Activated CD8-positive, alpha-beta memory T cell treated with anti-CD3 and anti-CD28 coated beads, Interleukin-2, amount 50 U/mL, for 48 hours (primary cell): ENCODE data around the gene SMARCA2.
A peak's percentile ranks its signal among the peaks of the same experiment; 100 is the strongest.

Source experiments
- DNase-seq: peaks from one replicate; pipeline ENCODE4 v3.0.0-alpha.2; 2020

Gene SMARCA2

DNA sequence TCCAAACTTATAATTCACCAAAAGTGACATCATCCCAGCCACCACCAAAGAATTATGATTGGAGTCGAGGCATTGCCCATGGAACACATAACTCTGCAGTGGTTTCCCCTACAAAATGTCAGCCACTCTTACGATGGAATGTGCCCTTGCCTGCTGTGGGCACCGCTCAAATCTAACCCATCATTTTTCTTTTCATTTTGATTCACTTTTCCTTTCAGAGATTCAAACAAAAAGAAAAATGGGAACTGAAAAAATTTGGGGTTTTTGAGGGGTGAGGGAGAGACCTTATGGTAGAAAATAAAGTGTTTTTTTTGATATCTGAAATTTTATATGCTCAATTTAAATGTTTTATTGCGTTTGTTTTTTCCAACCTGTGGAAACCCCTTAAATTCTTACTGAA, 28.1 kb downstream of the SMARCA2 start:
- DNase-seq: no peak

DNA sequence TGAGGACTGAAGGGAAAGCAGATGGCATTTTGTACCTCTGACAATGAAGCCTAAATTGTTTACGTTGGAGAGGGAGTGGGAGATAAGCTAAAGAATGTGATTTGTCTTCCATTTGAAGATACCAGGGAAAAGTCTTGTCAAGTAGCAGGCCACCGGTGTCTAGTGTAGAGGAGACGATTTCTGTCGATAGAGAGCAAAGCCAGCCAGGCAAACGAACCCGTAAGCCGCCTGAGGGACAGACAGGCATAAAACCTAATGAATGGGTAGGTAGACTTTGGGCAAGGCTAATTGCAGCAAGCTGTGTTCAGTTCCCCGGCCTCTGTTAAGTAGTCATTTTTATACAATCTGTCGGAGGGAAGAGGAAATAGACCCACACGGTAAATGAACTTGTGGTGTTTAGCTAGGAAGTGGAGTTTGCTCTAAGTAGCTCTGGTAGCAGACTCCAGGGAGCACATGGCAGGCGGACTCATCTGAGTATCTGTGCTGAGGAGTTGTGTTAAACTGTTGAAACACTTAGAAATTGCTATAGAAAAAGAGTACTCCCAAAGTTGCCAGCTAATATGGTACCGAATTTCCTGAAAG, 28.8 kb downstream of the SMARCA2 start:
- DNase-seq: no peak

DNA sequence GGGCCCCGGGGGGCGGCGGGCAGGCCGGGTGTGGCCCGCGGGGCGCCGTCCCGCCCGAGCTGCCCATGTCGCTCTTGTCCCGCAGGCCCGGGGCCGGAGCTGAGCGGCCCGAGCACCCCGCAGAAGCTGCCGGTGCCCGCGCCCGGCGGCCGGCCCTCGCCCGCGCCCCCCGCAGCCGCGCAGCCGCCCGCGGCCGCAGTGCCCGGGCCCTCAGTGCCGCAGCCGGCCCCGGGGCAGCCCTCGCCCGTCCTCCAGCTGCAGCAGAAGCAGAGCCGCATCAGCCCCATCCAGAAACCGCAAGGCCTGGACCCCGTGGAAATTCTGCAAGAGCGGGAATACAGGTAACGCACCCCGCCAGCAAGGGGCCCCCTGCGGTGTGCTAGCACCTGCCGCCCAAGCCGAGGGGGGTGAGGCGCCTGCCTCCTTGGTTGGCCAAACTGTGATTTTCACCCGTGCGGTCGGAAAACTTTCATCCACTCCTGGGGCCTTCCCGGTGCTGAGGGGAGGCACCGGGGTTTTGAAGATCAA, 32.1 kb downstream of the SMARCA2 start:
- no peak for DNase-seq

DNA sequence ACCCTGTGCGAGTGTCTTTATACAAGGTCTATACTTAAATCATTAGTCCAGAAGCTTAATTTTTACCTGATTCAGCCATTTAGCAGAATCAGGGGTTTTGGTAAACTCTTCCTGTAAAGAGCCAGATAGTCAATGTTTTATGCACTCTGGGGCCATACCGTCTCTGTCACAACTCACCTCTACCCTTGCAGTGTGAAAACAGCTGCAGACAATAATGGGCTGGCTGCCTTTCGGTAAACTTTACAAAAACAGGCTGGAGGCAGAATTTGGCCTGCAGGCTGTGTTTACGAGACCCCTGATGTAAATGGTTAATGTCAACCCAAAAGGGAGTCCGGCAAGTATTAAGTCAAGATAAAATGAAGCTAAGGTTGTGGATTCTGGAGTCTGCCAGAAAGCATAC, 32.8 kb downstream of the SMARCA2 start:
- DNase-seq: no peak

DNA sequence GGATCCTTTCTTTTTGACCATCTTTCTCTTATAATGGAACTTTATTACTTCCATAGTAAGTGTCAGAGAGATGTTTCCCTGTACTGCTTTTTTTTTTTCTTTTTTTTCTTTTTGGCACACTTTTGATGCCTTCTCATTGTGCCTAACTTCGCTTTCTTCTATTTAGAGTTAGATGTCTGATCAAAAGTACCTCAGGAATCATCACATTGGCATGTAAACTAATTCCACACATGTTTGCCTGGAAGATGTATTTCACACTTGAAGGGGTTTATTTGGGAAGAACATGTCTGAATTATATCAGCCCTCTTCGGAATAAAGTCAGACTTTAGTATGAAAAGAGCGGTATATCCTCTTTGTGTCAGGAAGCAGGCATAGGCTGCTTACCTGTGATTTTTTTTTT, 35.1 kb downstream of the SMARCA2 start:
- no peak for DNase-seq

DNA sequence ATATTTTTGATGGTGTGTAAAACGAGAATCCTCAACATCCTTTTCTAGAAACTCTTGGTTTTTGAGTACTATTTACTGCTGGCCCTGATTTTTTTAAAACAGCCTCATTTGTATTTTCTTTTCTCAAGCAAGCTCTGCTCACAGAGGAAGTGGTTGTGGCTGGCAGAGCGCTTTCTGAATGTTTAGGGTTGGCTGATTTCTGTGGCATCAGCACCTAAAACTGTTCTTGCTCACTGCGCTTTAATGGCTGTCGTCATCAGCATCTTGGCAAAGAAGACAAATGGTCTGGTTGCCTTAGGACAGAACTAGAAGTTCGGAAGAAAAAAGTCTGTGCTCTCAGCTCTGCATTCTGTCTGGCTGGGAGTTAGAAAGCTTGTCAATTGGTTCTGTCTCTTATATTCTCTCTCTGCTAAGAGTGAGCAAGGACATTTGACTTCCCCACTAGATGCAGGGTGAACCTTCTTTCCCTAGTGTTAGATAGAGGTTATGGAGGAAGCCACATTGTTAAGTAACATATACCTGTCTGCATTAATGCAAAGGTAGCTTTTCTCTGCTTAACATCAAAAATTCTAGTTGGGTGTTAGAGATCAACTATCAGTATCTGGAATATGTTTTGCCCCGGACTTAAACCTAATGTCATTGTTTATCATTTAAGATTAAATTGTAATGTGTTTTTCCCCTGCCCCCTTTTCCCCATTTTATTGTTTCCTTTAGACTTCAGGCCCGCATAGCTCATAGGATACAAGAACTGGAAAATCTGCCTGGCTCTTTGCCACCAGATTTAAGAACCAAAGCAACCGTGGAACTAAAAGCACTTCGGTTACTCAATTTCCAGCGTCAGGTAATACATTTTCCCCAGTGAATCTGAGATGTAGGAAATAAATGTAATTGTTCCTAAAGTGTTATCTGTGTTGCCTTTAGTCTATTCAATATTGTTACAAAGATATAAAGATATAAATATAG, 39.0 kb downstream of the SMARCA2 start:
- DNase-seq: peak; percentile 63

DNA sequence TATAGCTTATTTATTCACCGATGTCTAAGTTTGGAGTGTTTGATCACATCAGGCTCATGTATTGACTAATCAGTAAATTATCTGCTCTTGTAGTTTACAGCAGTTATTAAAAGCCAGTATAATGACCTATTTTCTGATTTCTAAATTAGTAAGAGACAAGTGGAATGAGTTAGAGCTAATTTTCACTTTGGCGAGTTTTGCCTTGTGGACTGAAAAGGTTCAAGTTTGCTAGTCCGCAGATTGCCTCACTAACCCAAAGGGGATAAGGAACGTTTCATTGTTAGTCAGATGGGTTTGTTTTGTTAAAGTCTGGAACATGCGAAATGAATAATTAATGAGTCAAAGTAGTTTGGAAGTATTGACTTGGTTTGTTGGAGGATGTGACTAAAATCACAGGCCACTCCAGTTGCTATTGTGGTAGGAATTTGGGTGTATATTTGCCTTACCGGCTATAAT, 40.1 kb downstream of the SMARCA2 start:
- DNase-seq: no peak

DNA sequence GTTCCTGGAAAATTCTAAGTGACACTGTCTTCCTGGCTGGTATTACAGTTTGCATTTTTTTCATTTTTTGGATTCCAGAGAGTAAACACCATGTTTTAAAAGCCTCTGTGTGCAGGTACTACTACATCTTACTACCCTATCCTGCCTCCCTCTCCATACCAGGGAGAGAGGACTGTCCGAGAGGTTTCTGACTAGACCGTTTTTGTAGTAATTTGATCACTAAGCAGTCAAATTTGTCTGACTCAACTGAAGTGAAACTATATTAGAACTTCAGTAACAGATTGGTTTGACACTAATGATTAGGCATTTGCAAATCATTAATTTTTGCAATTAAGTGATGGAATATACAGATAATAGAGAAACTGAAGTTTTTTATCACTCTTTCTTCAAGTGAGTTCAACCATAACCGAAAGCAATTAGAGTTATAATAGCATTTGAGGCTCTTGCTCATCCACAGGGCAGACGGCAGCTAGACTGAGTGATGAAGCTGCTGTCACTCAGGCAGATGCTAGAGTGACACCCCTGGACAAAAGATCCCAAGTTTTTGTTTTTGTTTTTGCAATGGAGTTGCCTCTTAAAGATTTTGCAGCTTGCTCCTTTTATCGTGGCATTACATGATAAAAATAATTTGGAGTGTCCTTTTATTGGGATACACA, 44.3 kb downstream of the SMARCA2 start:
- no peak for DNase-seq

DNA sequence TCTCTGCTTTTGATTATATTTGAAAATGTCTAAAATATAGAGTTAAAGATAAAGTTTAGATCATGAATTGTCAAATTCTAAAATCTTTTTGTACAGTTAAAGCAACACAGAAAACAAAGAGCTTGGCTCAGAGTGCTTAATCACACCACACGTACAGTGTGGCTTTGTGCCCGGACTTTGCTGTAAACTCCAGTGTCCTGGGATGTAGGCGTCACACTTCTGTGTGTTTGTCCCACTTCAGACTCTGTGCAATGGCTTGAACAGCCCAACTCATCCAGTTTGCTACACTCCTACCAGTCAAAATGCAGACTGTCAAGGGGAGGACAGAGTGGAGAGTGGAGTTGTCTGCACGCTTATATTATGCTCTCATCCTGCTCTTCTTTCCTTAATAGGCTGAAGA, 45.3 kb downstream of the SMARCA2 start:
- DNase-seq: no peak

DNA sequence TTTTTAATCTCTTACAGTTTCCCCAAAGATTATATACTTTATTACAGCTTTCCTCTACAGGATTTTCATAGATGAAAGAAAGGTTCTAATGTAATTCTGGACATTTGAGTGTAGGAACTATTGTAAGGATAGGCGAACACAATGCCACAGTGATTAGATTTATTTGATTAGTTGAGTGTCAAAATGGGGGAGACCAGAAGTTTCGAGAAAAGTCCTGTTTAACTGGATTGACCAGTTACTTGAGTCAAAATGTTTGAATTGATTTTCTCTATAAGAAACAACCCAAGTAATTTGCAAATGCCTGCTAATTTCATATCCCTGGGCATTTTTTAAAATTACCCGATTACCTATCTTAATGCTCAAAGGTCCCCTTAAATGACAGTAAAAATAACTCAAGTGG, 50.6 kb downstream of the SMARCA2 start:
- DNase-seq: no peak

DNA sequence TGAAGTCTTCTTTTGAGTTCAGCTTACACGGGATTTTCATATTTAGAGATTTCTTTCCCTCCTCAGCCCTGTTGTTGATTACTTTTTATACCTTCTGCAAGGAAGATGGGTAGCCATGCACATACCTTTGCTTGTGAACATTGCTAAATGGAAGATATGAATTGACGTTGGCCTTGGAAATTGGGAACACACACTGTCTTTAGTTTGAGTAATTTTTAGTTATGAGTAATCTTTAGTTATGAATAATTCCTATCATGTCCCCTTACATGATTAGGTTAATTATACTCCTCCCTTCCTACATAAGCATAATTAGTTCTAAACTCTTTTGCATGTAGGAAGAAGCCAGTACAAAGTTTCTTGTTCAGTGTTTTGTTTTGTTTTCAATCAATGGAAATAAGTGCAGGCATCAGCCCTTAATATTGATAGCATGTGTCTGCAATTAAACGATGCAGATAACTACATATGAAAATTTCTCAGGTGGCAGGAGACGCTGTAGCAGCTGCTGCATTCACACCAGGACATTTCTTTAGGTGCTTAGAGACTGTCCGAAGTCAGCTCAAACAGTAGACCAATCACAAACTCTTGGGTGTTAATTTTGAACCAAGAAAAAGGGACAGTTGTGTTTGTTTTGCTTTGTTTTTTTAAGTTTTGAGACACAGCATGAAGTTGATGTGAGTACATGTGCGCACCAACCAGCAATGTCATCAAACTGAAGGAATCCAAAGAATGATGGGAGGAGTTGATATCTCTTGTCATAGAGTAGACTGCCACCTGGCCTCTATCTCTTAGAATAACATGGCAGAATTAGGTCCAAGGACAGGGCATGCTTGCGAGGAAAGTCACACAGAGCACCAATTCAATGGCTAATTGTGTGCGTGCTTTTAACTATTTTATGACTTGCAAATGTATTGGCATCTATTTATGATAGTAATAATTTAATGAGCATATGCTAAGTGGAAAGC, 51.4 kb downstream of the SMARCA2 start:
- DNase-seq: no peak

DNA sequence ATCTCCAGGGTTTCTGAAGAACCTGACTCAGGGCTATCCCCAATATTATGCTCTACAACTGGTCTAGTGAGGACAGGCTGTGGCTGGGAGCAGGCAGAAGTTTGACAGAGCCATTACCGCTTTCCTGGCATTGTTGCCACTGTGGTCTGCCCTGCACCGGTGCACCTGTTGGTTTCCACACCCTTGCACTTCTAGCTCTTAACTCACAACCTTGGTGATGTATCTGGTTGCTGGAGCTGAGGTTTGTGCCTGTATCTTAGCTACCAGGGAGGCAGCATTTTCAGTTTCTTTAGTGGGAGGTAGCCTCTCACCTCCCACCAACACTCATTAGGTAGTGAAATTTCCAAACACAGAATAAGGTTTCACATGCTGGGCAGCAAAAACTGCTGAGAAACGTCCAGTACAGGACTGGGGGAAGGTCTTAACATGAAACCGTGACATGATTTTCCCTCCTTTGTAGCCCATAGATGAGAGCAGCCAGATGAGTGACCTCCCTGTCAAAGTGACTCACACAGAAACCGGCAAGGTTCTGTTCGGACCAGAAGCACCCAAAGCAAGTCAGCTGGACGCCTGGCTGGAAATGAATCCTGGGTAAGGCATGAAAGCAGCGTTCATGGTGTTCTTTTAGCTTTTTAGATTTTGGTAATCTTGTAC, 57.7 kb downstream of the SMARCA2 start:
- no peak for DNase-seq

DNA sequence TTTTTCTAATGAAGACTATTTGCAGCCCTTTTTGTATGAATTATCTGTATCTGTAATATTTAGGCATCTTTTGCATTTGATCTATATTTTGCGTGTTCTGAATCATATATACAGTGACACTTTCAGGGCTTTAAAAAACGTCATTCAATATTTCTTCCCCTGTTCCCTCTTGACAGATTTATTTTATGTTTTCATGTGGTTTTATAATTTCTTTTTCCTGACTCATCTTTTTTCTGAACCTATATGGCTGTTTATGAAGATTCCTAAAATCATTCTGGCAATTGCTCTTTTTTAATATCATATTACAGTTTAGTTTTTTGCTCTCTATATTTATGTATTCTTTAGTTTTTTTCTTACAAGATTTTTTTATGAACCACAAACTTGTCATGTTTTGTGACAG, 67.6 kb downstream of the SMARCA2 start:
- DNase-seq: no peak

DNA sequence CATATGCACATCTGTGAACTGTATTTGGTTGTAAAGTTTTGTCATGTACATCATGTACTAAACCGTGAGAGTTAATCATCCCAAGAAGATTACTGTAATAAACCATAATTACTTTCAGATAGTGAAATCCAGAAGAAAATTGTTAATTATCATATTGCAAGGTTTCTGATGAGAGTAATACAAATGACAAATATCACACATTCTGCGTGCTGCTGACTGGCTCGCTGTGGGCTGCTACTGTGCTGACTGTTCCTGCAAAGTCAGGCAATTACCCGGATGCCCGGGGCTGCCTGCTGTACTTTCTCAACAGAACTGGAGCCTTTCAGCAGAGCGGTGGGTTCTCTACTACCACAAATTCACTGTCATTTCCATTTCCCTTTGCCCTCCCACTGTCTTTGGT, 68.3 kb downstream of the SMARCA2 start:
- DNase-seq: no peak

DNA sequence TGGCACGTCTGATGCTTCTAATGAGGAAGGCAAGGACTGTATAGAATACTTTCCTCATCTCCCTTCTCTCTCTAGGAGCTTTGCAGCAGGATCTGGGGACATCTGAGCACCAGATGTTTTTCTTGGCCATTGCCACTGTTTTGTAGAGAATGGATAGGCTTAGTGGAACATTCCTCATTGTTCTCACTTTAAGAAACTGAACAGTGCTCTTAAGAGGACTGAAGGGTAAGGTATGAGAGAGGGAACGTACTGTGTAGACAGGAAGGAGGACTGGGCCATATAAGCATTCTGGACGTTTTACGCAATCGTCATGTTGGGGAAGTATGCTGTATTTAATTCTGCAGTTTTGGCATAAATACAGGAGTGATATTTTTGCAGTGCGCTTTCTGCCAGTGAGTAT, 70.6 kb downstream of the SMARCA2 start:
- DNase-seq: no peak

DNA sequence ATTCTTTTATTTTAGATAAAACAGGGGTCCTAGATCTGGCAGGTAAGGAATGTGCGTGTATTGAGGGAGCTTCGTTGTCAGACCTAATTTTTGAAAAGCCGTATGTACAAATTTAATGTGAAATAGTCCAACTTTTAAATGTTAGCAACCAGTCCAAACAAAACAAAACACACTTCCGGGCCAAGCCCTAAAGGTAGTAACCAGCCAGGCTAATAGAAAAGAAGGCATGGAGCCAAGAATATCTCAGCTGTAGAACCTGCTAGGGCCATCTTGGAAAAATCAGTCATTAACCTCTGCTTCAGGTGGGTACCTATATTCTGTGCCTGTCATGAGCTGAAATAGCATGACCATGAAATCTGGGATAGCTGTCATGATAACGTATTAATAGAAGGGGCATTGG, 71.0 kb downstream of the SMARCA2 start:
- DNase-seq: no peak

DNA sequence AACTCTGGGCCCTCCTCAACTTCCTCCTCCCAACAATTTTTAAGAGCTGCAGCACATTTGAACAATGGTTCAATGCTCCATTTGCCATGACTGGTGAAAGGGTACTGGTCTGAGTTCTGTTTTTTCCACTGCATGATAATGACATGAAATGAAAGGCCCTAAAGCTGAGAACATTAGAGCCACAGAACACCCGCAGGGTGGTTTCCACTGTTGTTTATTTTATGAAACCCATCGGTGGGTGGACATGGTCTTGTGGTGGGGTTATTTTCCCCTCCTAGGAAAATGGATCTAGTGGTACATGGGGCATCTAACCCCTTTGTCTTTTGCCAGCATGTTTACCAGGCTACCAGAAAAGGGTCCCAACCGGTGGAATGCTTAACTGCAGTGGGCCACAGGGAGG, 71.8 kb downstream of the SMARCA2 start:
- DNase-seq: no peak

DNA sequence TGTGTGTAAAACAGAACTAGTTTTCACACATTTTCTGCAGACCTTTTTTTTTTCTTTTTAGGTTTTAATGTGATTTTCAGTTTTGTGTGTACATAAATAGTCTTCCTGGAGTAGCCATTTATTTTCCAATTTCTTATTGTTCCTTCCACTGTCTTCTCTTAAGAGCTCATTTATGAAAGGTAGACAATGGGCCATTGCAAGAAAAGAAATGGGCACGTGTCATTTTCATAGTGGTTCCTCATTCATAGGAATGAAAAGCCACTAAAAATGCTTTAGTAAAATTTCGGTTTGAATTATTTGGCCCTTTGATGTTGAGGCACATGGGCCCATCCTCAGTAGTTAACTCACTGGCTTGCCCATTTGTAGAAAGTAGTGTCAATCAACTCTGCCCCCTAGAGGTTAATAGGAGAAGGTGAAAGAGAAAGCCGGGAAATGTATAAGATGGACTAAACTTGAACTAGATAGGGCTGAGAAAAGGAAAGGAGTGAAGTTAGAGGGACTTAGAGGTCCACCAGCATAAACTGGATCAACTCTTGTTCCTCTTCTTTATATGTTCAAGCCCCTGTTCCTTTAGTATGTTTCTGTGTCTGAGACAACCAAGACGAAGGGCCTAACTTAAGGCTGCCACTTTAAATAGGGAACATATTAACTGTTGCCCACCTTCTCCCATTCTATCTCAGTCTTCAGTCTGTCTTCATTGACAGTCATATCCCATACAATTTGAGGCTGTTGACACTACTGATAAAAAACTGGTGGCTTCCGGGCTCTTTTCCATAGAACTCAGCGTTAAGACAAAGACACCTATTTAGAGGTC, 72.6 kb downstream of the SMARCA2 start:
- no peak for DNase-seq

DNA sequence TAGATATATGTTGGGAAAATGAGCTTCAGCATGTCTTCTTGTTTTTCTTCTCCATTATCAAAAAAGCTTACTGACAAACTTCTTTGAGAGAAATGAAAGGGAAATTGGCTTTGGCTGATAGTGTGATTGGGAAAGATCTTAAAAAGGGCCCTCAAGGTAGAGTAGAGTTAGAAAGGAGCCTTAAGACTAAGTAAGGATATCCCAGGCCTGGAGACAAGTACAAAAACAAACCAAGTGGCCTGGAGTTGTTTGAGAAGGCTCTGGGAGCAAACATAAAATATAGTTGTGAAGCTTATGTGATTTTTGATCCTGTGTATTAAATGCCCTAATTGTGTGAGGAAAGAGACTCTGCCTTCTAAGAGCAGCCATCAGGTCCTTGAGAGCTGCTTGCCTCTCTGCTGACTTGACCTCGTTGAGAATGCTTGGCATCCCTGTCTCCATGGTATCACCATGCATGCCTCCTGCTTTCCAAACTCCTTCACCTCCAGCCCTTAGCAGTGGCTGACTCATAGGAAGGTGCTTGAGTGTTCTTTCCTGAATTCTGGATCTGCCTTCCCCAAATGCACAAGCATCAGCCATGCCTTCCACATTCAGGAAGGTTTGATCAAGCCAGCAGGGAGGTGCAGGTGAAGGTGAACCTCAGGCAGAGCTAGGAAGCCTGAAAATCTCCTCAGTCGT, 78.9 kb downstream of the SMARCA2 start:
- no peak for DNase-seq

DNA sequence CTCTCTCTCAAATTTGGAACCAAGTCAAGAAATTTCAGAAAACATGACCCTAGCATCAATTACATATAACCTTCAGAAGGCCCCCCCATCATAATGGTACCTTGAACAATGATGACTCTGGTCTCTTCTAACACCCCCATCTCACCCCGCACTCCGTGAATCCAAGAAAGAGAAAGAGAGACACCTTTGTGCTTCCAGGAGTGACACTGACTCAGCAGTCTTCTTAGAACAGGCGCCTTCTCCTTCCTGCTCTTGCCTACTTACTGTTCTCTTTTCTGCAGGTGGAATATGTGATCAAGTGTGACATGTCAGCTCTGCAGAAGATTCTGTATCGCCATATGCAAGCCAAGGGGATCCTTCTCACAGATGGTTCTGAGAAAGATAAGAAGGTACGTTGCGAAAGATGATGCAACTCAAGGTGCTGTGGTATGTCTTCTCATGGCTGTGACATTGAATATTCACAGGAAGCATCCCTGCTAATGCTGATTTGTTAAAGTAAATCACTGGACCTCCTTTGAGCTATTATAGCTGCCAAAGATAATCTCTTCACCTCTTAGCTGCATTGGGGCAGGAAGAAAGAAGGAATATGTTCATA, 81.3 kb downstream of the SMARCA2 start:
- no peak for DNase-seq
